HepG2 (cell line): ENCODE data around the gene SPTSSA. TPM values are rescaled to one million over a fixed set of nuclear protein-coding genes. Genes with fewer than 3 reads are reported as not detected.
A peak's percentile ranks its signal among the peaks of the same experiment; 100 is the strongest.

Source experiments
- AHR ChIP-seq: IDR thresholded peaks from 2 replicates; pipeline ENCODE4 v1.6.1; 2018; ENCODE audit warnings: missing genetic modification reagents, missing compliant biosample characterization
- CAMTA2 ChIP-seq: sonication (generic); formaldehyde crosslinking; IDR thresholded peaks from 2 replicates; pipeline ENCODE4 v1.4.0; 2020; ENCODE audit warnings: mild to moderate bottlenecking, missing genetic modification reagents, borderline replicate concordance
- CCAR2 ChIP-seq: fragments of 200-400 bp; formaldehyde crosslinking; optimal IDR thresholded peaks from 2 replicates; pipeline ENCODE3; 2018; ENCODE audit warnings: low read depth, mild to moderate bottlenecking, low read length, moderate library complexity
- DMTF1 ChIP-seq: sonication (generic); formaldehyde crosslinking; IDR thresholded peaks from 2 replicates; pipeline ENCODE4 v1.4.0; 2020; ENCODE audit warnings: mild to moderate bottlenecking, missing genetic modification reagents
- DRAP1 ChIP-seq: IDR thresholded peaks from 2 replicates; pipeline ENCODE4 v1.6.1; 2016; ENCODE audit warnings: missing genetic modification reagents, missing compliant biosample characterization
- ELF3 ChIP-seq: IDR thresholded peaks from 2 replicates; pipeline ENCODE4 v1.6.1; 2016; ENCODE audit warnings: missing genetic modification reagents, missing compliant biosample characterization
- JDP2 ChIP-seq: sonication (generic); formaldehyde crosslinking; IDR thresholded peaks from 2 replicates; pipeline ENCODE4 v1.8.1; 2022; ENCODE audit warnings: missing genetic modification reagents, borderline replicate concordance
- JUNB ChIP-seq: sonication (generic); formaldehyde crosslinking; IDR thresholded peaks from 2 replicates; pipeline ENCODE4 v1.8.0; 2022; ENCODE audit warnings: missing genetic modification reagents, mild to moderate bottlenecking, borderline replicate concordance
- KDM3A ChIP-seq: IDR thresholded peaks from 2 replicates; pipeline ENCODE4 v1.6.1; 2018; ENCODE audit warnings: low read depth, missing compliant biosample characterization
- PAF1 ChIP-seq: IDR thresholded peaks from 2 replicates; pipeline ENCODE4 v1.6.1; 2016; ENCODE audit warnings: missing genetic modification reagents, missing compliant biosample characterization
- RCOR2 ChIP-seq: IDR thresholded peaks from 2 replicates; pipeline ENCODE4 v1.6.1; 2016; ENCODE audit warnings: missing biosample characterization, missing genetic modification reagents
- RERE ChIP-seq: IDR thresholded peaks from 2 replicates; pipeline ENCODE4 v1.6.1; 2016; ENCODE audit warnings: low read depth, missing genetic modification reagents, missing compliant biosample characterization
- RFXAP ChIP-seq: sonication (generic); formaldehyde crosslinking; IDR thresholded peaks from 2 replicates; pipeline ENCODE4 v1.4.0; 2020; ENCODE audit warnings: missing genetic modification reagents, borderline replicate concordance
- ZBTB20 ChIP-seq: sonication (generic); formaldehyde crosslinking; IDR thresholded peaks from 2 replicates; pipeline ENCODE4 v1.8.1; 2023; ENCODE audit warnings: missing genetic modification reagents, low read depth, mild to moderate bottlenecking, borderline replicate concordance
- ZMAT3 ChIP-seq: sonication (generic); formaldehyde crosslinking; conservative IDR thresholded peaks from 2 replicates; pipeline ENCODE4 v1.7.0; 2021; ENCODE audit warnings: missing genetic modification reagents
- ZNF766 ChIP-seq: sonication (generic); formaldehyde crosslinking; IDR thresholded peaks from 2 replicates; pipeline ENCODE4 v1.5.0; 2020; ENCODE audit warnings: missing genetic modification reagents, borderline replicate concordance
- ZNF816 ChIP-seq: sonication (generic); formaldehyde crosslinking; IDR thresholded peaks from 2 replicates; pipeline ENCODE4 v1.8.0; 2022; ENCODE audit warnings: missing genetic modification reagents, mild to moderate bottlenecking, borderline replicate concordance
- ZSCAN5A ChIP-seq: sonication (generic); formaldehyde crosslinking; IDR thresholded peaks from 2 replicates; pipeline ENCODE4 v1.8.0; 2022; ENCODE audit warnings: mild to moderate bottlenecking, missing genetic modification reagents, borderline replicate concordance
- polyA plus RNA-seq, 8 experiments: library from polyadenylated mRNA; depleted of rRNA in 3 of 8; stranded (reverse) in 7 of 8; unstranded in 1 of 8; fragments of >200 nt; fragmentation: Illumina TruSeq in 4 of 8; extraction: Trizol in 4 of 8; gene quantifications; 2 replicates each; pipeline versions ENCODE4 v1.2.1 to v1.2.3, GENCODE V29; 2011 to 2016; ENCODE audit warnings: low read depth in 4 of 8, missing spikeins in 1 of 8, mixed read lengths in 1 of 8; ENCODE audit not compliant: insufficient read depth in 1 of 8
- total RNA-seq, 5 experiments: library from RNA; depleted of rRNA; stranded (reverse); fragments of >200 nt; fragmentation: Illumina TruSeq; extraction: Trizol; gene quantifications; 2 replicates each; pipeline ENCODE4 v1.2.3, GENCODE V29; 2016; ENCODE audit warnings: low read depth in 1 of 5

Gene SPTSSA
- total and polyA plus RNA-seq, 2 of the 13 experiments (the other 11 are each of a cell fraction or from before 2014, with no cell fraction given): 19.1 to 86.1 TPM

DNA sequence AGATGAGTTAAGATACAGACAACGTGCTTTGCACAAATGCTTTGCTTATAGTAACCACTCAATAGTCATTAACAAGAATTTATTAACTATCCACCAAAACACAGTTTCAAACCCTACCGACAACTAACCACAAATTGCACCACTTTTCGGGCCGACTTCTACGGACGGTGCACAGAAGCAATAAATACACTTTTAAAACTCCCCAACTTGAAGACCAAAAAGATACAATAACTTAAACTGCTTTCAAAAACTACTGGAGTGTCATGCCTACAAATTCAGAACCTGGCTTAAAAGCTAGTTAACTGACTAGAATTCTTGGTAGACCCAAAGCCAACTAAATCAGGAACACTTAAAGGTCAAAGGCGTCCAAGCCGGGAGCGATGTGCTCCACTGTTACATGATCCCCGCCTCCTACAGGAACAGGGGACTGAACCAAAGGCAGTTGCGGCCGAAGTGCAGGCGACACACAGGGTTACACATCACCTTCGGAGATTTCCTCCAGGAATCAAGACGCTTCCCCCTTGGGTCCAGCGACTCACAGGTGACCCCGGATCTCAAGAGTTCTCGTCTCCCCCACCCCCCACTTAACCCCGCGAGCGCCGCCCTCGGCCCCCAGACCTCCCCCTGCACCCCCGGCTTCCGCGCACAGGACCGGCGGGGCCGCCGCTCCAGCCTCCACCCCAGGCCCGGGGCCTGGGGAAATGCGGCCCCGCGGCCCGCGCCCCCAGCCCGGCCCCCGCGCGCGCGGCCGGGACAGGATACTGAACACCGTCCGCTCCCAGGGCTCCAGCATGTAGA, 507 bp downstream of the SPTSSA start (continued):
- TF ChIP-seq CCAR2 (no peak), JUNB (CRISPR knock-in tag) (no peak), ZNF816 (CRISPR knock-in tag) (0 out of 2 replicates have a peak, but pooled peaks have one; percentile 4), RCOR2 (CRISPR knock-in tag) (no peak), ELF3 (CRISPR knock-in tag) (peak; percentile 24; the same call in 1 of the 2 replicates), RERE (CRISPR knock-in tag) (no peak), JDP2 (CRISPR knock-in tag) (no peak), DMTF1 (no peak), KDM3A (CRISPR knock-in tag) (peak; percentile 68; the same call in 1 of the 2 replicates), CAMTA2 (no peak; the same call in 1 of the 2 replicates), ZMAT3 (CRISPR knock-in tag) (no peak; the same call in 1 of the 2 replicates), PAF1 (0 out of 2 replicates have a peak, but pooled peaks have one; percentile 30), AHR (CRISPR knock-in tag) (peak; percentile 15), ZBTB20 (CRISPR knock-in tag) (no peak), DRAP1 (CRISPR knock-in tag) (no peak), ZNF766 (CRISPR knock-in tag) (no peak), RFXAP (CRISPR knock-in tag) (no peak), ZSCAN5A (CRISPR knock-in tag) (no peak)
